WTC11 (cell line): ENCODE measurements around the gene RALA. TPM values are rescaled to one million over a fixed set of nuclear protein-coding genes. Genes with fewer than 3 reads are reported as not detected.

Experiments used
- ATAC-seq: fragments of 200-7000 bp; cut with Tn5 transposase; 2 replicates; pipeline ENCODE4 v1.10.0; 2021; ENCODE audit warnings: mild to moderate bottlenecking, moderate library complexity
- CTCF ChIA-PET: fragments of 300-600 bp; sonication (Branson Sonifier 250); formaldehyde crosslinking; loops from one replicate; lab custom pipeline; 2021; ENCODE audit warnings: antibody characterized with exemption; lab: Charles Lee
- POLR2A ChIA-PET: fragments of 350-600 bp; sonication (Branson Sonifier 250); formaldehyde crosslinking; loops from one replicate; lab custom pipeline; 2021; ENCODE audit warnings: antibody characterized with exemption; lab: Charles Lee
- DNase-seq: peaks from one replicate; pipeline ENCODE4 v3.0.0; 2021; ENCODE audit warnings: low spot score
- H3K27ac Mint-ChIP-seq: 2 replicates; pipeline ENCODE4 v1.8.0; 2021; ENCODE audit warnings: mixed read lengths
- H3K27me3 Mint-ChIP-seq: 2 replicates; pipeline ENCODE4 v1.8.0; 2021; ENCODE audit warnings: low read depth, mild to moderate bottlenecking, moderate library complexity, mixed read lengths
- H3K36me3 Mint-ChIP-seq: 2 replicates; pipeline ENCODE4 v1.8.0; 2021; ENCODE audit warnings: mixed read lengths
- H3K4me1 Mint-ChIP-seq: 2 replicates; pipeline ENCODE4 v1.8.0; 2022; ENCODE audit warnings: mixed read lengths
- H3K4me3 Mint-ChIP-seq: 2 replicates; pipeline ENCODE4 v1.8.0; 2021; ENCODE audit warnings: mild to moderate bottlenecking, moderate library complexity, mixed read lengths
- H3K9me3 Mint-ChIP-seq: 2 replicates; pipeline ENCODE4 v1.8.0; 2021; ENCODE audit warnings: mixed read lengths
- AFF4 ChIP-seq: sonication (generic); formaldehyde crosslinking; IDR thresholded peaks from 2 replicates; pipeline ENCODE4 v1.8.1; 2023; ENCODE audit warnings: mild to moderate bottlenecking, missing genetic modification reagents, borderline replicate concordance
- E2F5 ChIP-seq: sonication (generic); formaldehyde crosslinking; IDR thresholded peaks from 2 replicates; pipeline ENCODE4 v1.8.1; 2022; ENCODE audit warnings: mild to moderate bottlenecking, moderate library complexity, missing genetic modification reagents
- ELF4 ChIP-seq: sonication (generic); formaldehyde crosslinking; IDR thresholded peaks from 2 replicates; pipeline ENCODE4 v1.8.1; 2022; ENCODE audit warnings: low read depth, mild to moderate bottlenecking, moderate library complexity, missing genetic modification reagents
- ETV6 ChIP-seq: sonication (generic); formaldehyde crosslinking; IDR thresholded peaks from 2 replicates; pipeline ENCODE4 v1.8.1; 2022; ENCODE audit warnings: mild to moderate bottlenecking, missing genetic modification reagents
- IRF1 ChIP-seq: sonication (generic); formaldehyde crosslinking; IDR thresholded peaks from 2 replicates; pipeline ENCODE4 v1.8.0; 2023; ENCODE audit warnings: missing genetic modification reagents
- KAT7 ChIP-seq: sonication (generic); formaldehyde crosslinking; IDR thresholded peaks from 2 replicates; pipeline ENCODE4 v1.8.1; 2023; ENCODE audit warnings: missing genetic modification reagents, mild to moderate bottlenecking, borderline replicate concordance
- MXD4 ChIP-seq: fragments of 250-450 bp; sonication (Bioruptor Pico); IDR thresholded peaks from 2 replicates; pipeline ENCODE4 v1.8.0; 2021; ENCODE audit warnings: mild to moderate bottlenecking, moderate library complexity, borderline replicate concordance
- NFATC4 ChIP-seq: fragments of 250-450 bp; sonication (Bioruptor Pico); IDR thresholded peaks from 2 replicates; pipeline ENCODE4 v1.9.0; 2021; ENCODE audit warnings: mild to moderate bottlenecking
- NR1H2 ChIP-seq: sonication (generic); formaldehyde crosslinking; IDR thresholded peaks from 2 replicates; pipeline ENCODE4 v1.9.0; 2021; ENCODE audit warnings: mild to moderate bottlenecking, moderate library complexity, missing genetic modification reagents
- RORB ChIP-seq: fragments of 250-450 bp; sonication (Bioruptor Pico); IDR thresholded peaks from 2 replicates; pipeline ENCODE4 v1.9.0; 2021; ENCODE audit warnings: mild to moderate bottlenecking
- SMAD3 ChIP-seq: sonication (generic); formaldehyde crosslinking; IDR thresholded peaks from 2 replicates; pipeline ENCODE4 v1.8.0; 2022; ENCODE audit warnings: missing genetic modification reagents, mild to moderate bottlenecking, borderline replicate concordance
- SP1 ChIP-seq: sonication (generic); formaldehyde crosslinking; conservative IDR thresholded peaks from 2 replicates; pipeline ENCODE4 v1.8.1; 2022; ENCODE audit warnings: missing genetic modification reagents
- TEAD1 ChIP-seq: sonication (generic); formaldehyde crosslinking; IDR thresholded peaks from 2 replicates; pipeline ENCODE4 v1.8.0; 2022; ENCODE audit warnings: mild to moderate bottlenecking, missing genetic modification reagents
- ZNF121 ChIP-seq: sonication (generic); formaldehyde crosslinking; IDR thresholded peaks from 2 replicates; pipeline ENCODE4 v1.8.0; 2023; ENCODE audit warnings: missing genetic modification reagents
- ZNF138 ChIP-seq: sonication (generic); formaldehyde crosslinking; conservative IDR thresholded peaks from 2 replicates; pipeline ENCODE4 v1.8.1; 2022; ENCODE audit warnings: mild to moderate bottlenecking, moderate library complexity, missing genetic modification reagents
- ZNF263 ChIP-seq: sonication (generic); formaldehyde crosslinking; IDR thresholded peaks from 2 replicates; pipeline ENCODE4 v1.8.1; 2022; ENCODE audit warnings: low read depth, mild to moderate bottlenecking, moderate library complexity, missing genetic modification reagents
- ZNF396 ChIP-seq: fragments of 250-450 bp; sonication (Bioruptor Pico); IDR thresholded peaks from 2 replicates; pipeline ENCODE4 v1.8.0; 2021; ENCODE audit warnings: mild to moderate bottlenecking, moderate library complexity, borderline replicate concordance
- total RNA-seq: library from RNA; stranded (reverse); gene quantifications from 3 replicates; pipeline ENCODE4 v1.2.3, GENCODE V29; 2021
- TF ChIP-seq, protein P1 (sequence below): sonication (generic); formaldehyde crosslinking; IDR thresholded peaks from 2 replicates; pipeline ENCODE4 v1.8.1; 2022; ENCODE audit warnings: low read depth, mild to moderate bottlenecking, moderate library complexity, missing genetic modification reagents, borderline replicate concordance
- TF ChIP-seq, protein P2 (sequence below): fragments of 250-450 bp; sonication (Bioruptor Pico); IDR thresholded peaks from 2 replicates; pipeline ENCODE4 v1.9.0; 2021; ENCODE audit warnings: mild to moderate bottlenecking
- TF ChIP-seq, protein P3 (sequence below): sonication (generic); formaldehyde crosslinking; IDR thresholded peaks from 2 replicates; pipeline ENCODE4 v1.8.0; 2022; ENCODE audit warnings: mild to moderate bottlenecking, missing genetic modification reagents

RALA gene
- total RNA-seq, 1 experiment from 2014 or later, result 57.3 TPM

DNA sequence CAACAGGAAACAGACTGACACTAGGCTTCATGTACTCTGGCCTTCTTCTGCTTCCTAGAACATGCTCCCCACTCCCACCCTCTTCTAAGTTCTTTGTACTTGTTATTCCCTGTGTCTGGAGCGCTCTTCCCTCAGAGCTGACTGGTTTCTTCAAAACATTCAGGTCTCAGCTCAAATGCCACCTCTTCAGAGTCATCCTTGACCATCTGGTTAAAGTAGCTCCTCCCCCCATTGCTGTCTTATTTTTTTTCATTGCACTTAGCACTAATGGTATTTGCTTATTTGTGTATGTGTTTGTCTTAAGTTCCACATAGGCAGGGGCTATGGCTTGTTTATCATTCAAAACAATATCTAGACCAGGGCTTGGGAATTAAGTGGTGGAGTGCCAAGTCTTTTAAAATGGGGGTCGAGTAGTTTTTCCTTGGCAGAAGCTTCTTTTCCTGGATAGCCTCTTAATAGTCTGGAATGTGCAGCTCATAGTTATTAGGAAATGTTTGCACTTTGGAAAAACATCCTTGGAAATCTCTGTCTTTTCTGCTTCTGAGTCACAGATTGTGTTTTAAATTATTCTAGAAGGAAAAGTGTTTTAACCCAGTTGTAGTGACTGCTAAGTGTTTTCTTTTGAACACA, 60.0 kb downstream of the RALA start (continued):
- TF ChIP-seq, protein P1, sequence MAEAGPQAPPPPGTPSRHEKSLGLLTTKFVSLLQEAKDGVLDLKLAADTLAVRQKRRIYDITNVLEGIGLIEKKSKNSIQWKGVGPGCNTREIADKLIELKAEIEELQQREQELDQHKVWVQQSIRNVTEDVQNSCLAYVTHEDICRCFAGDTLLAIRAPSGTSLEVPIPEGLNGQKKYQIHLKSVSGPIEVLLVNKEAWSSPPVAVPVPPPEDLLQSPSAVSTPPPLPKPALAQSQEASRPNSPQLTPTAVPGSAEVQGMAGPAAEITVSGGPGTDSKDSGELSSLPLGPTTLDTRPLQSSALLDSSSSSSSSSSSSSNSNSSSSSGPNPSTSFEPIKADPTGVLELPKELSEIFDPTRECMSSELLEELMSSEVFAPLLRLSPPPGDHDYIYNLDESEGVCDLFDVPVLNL (CRISPR knock-in tag), result no peak

DNA sequence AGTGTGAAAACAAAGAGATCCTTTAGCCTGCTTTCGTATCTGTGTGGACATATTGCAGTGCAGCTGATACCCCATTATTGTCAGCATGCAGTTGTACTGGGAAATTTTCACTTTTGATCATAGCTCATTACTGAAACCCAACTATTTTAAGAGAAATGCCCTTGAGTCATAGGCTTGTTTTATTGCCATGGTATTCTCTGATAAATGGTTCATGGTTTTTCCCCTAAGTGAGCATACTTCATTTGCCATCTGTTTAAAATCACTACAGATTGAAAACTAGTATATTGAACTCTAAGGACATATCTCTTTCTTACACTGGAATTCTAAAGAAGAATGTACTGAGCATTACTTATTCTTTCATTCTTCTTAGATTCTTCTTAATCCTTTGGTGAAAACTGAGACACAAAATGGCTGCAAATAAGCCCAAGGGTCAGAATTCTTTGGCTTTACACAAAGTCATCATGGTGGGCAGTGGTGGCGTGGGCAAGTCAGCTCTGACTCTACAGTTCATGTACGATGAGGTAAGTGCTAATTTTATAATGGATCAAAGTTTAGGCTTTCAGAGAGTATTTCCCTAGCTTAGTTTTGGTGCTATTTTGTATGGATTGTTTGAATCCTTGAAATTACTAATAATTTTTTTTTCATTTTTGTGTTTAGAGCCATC, 63.0 kb downstream of the RALA start:
- POLR2A ChIA-PET, result interaction anchor here (0.7 kb wide), 1 partner anchor 52 kb away, joined by 4 read pairs; no protein-coding TSS in a partner anchor
- Mint-ChIP-seq H3K27ac (no peak overlapping the region), H3K36me3 (peaks cover 18% of the 10 kb centered on the region)

More for the DNA sequence above, 63.0 kb downstream of the RALA start:
- Mint-ChIP-seq H3K27me3 (no peaks in the 10 kb centered on the region), H3K4me1 (peaks cover 25% of the 10 kb centered on the region), H3K4me3 (no peak overlapping the region), H3K9me3 (no peaks in the 10 kb centered on the region)
- ATAC-seq (no peak), DNase-seq (no peak)
- TF ChIP-seq, protein P2, sequence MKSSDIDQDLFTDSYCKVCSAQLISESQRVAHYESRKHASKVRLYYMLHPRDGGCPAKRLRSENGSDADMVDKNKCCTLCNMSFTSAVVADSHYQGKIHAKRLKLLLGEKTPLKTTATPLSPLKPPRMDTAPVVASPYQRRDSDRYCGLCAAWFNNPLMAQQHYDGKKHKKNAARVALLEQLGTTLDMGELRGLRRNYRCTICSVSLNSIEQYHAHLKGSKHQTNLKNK (CRISPR knock-in tag), result no peak
- no peak for TF ChIP-seq SMAD3
- TF ChIP-seq TEAD1 (CRISPR knock-in tag), result no peak
- no peak for TF ChIP-seq ZNF121
- TF ChIP-seq ETV6 (CRISPR knock-in tag), result no peak
- no peak for TF ChIP-seq E2F5
- TF ChIP-seq RORB (CRISPR knock-in tag), result no peak
- TF ChIP-seq IRF1 (CRISPR knock-in tag), result no peak
- TF ChIP-seq, protein P3, sequence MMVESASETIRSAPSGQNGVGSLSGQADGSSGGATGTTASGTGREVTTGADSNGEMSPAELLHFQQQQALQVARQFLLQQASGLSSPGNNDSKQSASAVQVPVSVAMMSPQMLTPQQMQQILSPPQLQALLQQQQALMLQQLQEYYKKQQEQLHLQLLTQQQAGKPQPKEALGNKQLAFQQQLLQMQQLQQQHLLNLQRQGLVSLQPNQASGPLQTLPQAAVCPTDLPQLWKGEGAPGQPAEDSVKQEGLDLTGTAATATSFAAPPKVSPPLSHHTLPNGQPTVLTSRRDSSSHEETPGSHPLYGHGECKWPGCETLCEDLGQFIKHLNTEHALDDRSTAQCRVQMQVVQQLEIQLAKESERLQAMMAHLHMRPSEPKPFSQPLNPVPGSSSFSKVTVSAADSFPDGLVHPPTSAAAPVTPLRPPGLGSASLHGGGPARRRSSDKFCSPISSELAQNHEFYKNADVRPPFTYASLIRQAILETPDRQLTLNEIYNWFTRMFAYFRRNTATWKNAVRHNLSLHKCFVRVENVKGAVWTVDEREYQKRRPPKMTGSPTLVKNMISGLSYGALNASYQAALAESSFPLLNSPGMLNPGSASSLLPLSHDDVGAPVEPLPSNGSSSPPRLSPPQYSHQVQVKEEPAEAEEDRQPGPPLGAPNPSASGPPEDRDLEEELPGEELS (CRISPR knock-in tag), result no peak
- no peak for TF ChIP-seq NFATC4 (CRISPR knock-in tag)
- TF ChIP-seq ZNF138 (CRISPR knock-in tag), result no peak
- TF ChIP-seq KAT7 (CRISPR knock-in tag), result no peak
- TF ChIP-seq ZNF263 (CRISPR knock-in tag), result no peak
- TF ChIP-seq MXD4, result no peak
- TF ChIP-seq SP1 (CRISPR knock-in tag), result no peak
- no peak for TF ChIP-seq ELF4 (CRISPR knock-in tag)
- TF ChIP-seq ZNF396, result no peak
- TF ChIP-seq NR1H2 (CRISPR knock-in tag), result no peak
- no peak for TF ChIP-seq AFF4 (CRISPR knock-in tag)
- CTCF ChIA-PET, result interaction anchor here (1.5 to 1.6 kb wide), 2 partner anchors 55 to 106 kb away, joined by 4 read pairs; no protein-coding TSS in a partner anchor
